NCI-H1694 (cell line): Measurements from ENCODE around the gene TRIO.
A peak's percentile ranks its signal among the peaks of the same experiment; 100 is the strongest.
"Not testable (repeated sequence)": the region's sequence is repeated elsewhere in the genome, so short reads cannot be mapped to it uniquely, and the experiment has no call there.

Experiments
- DNase-seq: peaks from one replicate; lab custom pipeline; 2025; lab: John Stamatoyannopoulos, UW

TRIO gene

DNA sequence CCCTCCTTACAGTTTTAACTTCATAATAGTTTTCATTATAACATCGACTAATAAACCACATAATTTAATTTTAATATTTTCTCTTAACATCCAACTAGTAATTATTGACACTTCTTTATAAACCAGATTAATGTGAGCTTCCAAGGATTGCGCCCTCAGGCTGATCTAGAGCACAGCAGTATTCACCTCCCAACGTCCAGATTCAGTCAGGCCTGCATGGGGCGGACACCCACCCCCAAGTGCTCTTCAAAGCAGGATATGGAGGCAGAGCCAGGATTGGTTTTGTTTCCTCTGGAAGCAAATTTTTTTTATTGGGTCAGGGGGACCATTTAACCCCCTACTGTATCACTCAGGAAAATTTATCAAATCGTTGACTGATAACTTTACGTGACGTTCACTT lies 215.4 kb downstream of the TRIO start:
- DNase-seq = no peak

DNA sequence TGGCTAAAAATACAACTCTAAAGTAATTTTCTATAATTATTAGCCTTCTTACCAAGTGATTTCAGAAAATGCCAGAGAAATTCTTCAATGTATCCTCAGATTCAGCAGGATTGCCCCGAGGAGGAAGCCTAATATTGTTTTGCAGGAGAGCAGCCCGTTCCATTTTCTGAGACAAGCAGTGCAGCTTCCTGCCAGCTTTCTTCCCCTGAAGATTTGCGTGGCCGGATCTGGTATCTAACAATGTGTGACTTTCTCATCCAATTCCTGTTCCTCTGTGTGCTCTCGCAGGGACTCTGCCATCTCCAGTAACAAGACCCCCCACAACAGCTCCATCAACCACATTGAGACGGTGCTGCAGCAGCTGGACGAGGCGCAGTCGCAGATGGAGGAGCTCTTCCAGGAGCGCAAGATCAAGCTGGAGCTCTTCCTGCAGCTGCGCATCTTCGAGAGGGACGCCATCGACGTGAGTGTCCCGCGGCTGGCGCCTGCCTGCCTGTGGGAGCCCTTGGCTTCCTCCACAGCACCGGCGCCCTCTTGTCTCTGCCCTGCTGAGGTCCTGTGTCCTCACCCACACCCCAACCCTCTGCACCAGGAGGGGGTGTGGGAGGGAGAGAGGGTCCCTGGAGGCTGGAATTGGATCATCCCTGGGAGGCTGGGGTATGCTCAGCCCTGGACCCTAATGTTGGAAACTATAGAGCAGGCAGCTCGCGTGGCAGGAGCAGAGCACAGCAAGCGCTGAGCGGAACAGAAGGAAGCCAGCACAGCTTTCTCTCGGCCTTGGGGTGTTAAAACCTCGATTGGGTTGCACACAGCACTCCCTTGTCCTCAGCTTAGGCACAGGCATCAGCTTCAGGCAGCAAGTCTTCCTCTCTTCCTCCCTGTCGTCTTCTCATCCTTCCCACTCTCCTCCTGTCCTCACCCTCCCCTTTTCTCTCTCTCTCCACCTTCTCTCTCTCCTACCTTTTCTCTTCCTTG lies 216.2 kb downstream of the TRIO start:
- DNase-seq = no peak

- no peak for DNase-seq
Measured at GRCh38 chr5:14362491-14362890, 219.3 kb downstream of the TRIO start.

DNA sequence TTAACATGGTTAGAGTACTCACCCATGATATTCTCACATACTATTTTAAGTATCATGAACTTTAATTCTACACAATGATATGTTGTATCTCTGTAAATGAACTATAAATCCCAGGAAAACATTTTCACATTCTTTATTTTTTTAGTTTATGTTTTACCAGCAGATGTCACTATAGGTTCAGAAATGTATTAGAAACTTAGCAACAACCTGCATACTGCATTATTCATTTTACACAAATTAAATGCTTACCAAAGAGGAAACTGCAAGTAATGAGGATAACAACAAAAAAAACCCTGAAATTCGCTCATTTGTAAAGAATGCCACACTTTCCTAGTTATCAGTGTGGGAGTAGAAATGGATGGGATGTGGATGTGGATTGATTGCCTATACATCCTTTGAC lies 221.0 kb downstream of the TRIO start:
- peak; percentile 26 for DNase-seq

GRCh38 chr5:14364576-14365472 lies 221.7 kb downstream of the TRIO start:
- no peak for DNase-seq

DNA sequence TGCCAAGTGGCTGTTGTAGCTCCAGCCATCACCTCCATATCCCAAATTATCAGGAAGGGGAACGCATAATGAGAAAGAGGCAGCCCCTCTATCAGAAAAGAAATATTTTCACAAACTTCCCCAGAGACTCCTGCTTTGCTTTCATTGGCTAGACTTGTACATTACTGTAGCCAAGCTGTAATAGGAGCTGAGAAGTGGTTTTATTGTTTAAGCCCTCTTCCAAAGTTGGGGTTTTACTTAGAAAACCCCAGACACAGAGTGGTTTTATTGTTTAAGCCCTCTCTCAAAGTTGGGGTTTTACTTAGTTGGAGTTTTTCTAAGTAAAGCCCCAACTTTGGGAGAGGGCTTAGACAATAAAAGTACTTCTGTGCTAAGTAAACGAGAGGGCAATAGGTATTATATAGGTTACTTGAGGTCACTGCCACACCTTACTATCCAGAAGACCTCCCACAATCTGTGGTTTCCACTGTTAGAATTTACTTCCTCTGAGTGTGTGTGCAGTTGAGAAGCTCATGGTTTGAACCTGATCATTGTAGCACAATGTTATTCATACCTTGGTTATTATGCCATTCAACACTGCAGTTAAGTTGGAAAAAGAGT lies 222.8 kb downstream of the TRIO start:
- no peak for DNase-seq

DNA sequence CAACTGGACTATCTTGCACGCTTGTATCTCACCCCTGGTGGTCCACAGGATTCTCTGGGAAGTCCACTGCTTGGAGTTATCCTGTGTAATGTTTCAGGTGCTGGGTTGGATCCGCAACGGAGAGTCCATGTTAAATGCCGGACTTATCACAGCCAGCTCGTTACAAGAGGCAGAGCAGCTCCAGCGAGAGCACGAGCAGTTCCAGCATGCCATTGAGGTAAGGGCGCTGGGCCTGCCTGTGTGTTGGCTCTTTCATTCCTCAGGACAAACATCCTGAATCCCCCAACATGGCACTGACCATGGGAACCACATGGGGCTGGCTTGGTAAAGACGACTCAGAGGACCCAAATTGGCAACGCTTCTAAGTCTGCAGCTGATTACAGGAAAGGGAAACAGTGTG lies 223.6 kb downstream of the TRIO start:
- DNase-seq = no peak

DNA sequence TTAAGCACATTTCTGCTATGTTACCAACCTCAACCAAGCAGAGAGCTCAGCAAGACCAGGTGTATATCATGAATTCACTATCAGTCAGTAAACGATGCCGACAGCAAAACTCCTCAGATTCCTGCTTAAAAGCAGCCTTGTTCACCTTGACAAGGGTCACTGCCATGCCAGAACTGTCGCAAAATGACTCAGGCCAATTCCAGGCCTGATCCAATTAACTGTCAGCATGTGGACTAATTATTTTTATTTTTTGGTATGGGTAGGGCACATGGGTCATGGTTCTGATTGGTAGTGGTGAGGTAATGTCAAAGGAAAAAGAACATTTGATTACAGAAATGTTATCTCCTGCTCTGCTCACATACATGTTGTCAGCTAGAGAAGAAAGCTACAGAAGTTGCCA lies 224.2 kb downstream of the TRIO start:
- DNase-seq = no peak

- DNase-seq = no peak
Measured at GRCh38 chr5:14369780-14370179, 226.6 kb downstream of the TRIO start.

DNA sequence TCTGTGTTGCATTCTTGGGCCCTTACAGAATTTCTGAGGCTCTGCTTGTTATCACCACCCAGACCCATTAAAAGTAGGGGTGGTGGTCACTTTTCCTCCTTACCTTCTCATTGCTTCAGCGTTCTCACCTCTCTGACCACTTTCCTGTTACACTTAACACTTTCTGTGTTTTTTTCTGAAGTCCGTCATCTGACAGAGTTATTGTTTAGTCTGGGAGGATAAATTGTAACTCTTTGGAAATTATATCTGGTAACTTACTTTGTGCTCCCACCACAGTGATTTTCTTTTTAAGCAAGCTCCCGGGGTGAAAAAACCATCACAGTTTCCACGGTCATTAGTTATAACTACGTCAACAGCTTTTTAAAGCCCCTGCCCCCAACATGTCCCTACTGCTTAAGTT lies 227.2 kb downstream of the TRIO start:
- DNase-seq = no peak

GRCh38 chr5:14373685-14374084 lies 230.5 kb downstream of the TRIO start:
- no peak for DNase-seq

- no peak for DNase-seq
Measured at GRCh38 chr5:14374100-14374499, 231.0 kb downstream of the TRIO start.

DNA sequence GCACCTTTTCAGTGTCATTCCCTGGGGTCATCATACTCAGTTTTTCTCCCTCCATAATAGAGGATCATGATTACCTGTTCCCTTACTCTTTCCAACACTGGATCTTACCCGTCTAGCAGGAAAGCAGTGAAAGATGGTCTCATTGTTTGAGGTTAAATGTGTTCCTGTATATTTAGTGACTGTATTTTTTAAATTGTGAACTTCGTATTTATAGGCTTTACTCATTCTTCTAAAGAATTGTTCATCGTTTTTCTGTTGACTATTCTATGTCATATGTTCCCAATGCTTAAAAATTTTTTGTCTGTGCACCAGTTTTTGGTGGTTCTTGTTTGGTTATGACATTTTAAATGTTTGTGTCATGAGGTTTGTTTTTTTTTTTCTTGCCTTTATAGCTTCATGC lies 233.6 kb downstream of the TRIO start:
- DNase-seq = no peak

DNA sequence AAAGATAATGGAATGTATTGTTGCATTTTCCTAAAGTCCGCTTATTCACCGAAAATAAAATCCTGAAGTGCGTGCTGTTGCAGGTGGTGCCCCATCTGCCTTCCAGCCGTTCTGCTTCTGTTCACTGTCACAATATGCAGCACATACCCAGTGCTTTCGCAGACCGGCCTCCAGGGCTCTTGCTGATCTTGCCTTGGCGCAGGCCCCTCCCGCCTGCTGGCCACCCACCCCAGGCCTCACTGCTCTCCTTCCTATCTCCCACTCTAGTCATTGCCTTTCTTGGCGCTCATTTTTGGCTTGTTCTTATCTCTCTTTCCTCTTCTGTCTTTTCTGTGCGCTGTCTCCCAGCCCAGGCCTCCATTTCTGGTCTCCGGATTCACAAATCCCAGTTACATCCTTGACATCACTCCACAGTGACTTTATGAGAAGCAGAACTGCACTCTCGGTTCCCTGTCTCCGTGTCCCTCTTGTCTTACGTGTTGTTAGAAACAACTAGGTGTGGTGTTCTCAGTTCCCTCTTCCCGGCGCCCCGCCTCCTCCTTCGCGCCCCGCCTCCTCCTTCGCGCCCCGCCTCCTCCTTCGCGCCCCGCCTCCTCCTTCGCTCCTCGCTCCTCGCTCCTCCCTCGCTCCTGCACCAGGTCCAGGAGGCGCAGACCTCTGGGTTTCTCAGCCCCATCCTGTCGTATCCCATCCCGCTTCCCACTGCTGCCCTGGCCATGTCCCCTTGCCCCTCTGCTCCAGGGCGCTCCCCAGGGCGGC lies 236.8 kb downstream of the TRIO start:
- no peak for DNase-seq

DNA sequence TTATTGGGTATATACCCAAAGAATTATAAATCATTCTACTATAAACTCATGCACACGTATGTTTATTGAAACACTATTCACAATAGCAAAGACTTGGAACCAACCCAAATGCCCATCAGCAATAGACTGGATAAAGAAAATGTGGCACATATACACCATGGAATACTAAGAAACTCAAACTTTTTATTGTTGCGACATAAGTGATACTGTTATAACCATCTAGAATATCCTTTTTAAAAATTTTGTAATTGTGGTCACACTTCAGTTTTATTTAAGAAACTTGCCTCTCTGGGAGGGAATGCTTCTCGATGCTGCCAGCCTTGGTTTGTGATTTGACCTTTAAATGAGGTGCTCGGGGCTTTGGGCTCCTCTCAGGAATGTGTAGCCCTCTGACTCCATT lies 237.6 kb downstream of the TRIO start:
- DNase-seq = no peak

GRCh38 chr5:14382640-14383039 lies 239.5 kb downstream of the TRIO start:
- no peak for DNase-seq

DNA sequence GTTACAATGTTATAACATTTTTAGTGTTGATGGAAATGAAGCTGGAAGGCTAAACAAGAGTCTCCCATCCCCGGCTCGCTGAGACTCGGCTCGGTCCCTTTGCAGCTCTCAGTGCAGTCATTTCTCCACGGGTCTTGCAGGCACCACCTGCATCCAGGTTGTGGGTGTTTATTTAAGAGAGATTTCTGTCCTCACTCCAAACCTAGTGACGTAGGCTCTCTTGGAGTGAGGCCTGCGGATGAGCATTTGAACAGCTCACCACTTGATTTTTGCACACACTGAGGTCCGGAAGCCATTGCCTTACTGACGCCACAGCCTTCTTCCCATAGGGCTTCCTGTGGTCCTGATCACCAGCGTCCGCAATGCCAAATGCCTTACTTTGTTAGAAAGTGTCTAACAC lies 240.8 kb downstream of the TRIO start:
- DNase-seq = no peak

DNA sequence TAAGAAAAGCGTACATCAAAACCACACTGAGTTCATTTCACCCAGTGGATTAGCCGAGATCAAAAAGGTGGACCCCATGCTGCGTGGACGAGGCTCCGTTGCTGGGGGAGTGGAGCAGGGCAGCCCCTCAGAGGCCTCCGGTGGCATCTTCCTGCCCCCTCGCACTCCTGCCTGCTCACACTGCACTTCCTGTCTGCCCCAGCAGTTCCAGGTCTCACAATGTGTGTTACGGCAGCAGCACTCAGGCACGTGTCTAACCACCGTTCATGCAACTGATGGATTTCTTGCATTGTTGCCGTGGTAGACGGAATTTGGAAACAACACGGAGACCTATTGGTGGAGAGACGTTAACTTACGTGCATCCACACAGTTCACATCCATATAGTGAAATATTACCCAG lies 241.9 kb downstream of the TRIO start:
- DNase-seq = no peak

- no peak for DNase-seq
Measured at GRCh38 chr5:14386884-14387624, 243.9 kb downstream of the TRIO start.

GRCh38 chr5:14388741-14389140 lies 245.6 kb downstream of the TRIO start:
- DNase-seq = no peak

DNA sequence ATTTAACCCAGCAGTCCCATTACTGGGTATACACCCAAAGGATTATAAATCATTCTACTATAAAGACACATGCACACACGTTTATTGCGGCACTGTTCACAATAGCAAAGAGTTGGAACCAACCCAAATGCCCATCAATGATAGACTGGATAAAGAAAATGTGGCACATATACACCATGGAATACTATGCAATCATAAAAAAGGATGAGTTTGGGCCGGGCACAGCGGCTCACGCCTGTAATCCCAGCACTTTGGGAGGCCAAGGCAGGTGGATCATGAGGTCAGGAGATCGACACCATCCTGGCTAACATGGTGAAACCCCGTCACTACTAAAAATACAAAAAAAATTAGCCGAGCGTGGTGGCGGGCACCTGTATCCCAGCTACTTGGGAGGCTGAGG lies 249.4 kb downstream of the TRIO start:
- DNase-seq = not testable (repeated sequence)
